HepG2 (cell line): ENCODE data around the gene DAB1. TPM values are rescaled to one million over a fixed set of nuclear protein-coding genes. Genes with fewer than 3 reads are reported as not detected.

ENCODE experiments used
- BRCA1 ChIP-seq: sonication (generic); formaldehyde crosslinking; IDR thresholded peaks from 2 replicates; pipeline ENCODE4 v1.4.0; 2020; ENCODE audit warnings: missing genetic modification reagents
- CEBPB ChIP-seq: IDR thresholded peaks from 2 replicates; pipeline ENCODE4 v1.6.1; 2011; ENCODE audit warnings: low read depth, low read length, improper control_type of control experiment, borderline replicate concordance
- HCFC1 ChIP-seq: fragments of 150-350 bp; IDR thresholded peaks from 2 replicates; pipeline ENCODE4 v1.6.1; 2014; ENCODE audit warnings: low read depth, low read length
- HMGA1 ChIP-seq: sonication (generic); formaldehyde crosslinking; conservative IDR thresholded peaks from 2 replicates; pipeline ENCODE4 v1.4.0; 2020; ENCODE audit warnings: missing genetic modification reagents
- HNRNPL ChIP-seq: fragments of 200-400 bp; formaldehyde crosslinking; IDR thresholded peaks from 2 replicates; pipeline ENCODE4 v1.6.1; 2017; ENCODE audit warnings: mild to moderate bottlenecking, low read depth, low read length
- IRF9 ChIP-seq: sonication (generic); formaldehyde crosslinking; IDR thresholded peaks from 2 replicates; pipeline ENCODE4 v1.8.0; 2022; ENCODE audit warnings: missing genetic modification reagents, mild to moderate bottlenecking, borderline replicate concordance
- KDM5B ChIP-seq: sonication (generic); formaldehyde crosslinking; IDR thresholded peaks from 2 replicates; pipeline ENCODE4 v1.4.0; 2020; ENCODE audit warnings: missing genetic modification reagents, mild to moderate bottlenecking, borderline replicate concordance
- NCOA5 ChIP-seq: sonication (generic); formaldehyde crosslinking; IDR thresholded peaks from 2 replicates; pipeline ENCODE4 v1.4.0; 2020; ENCODE audit warnings: missing genetic modification reagents
- NFE2L1 ChIP-seq: sonication (generic); formaldehyde crosslinking; IDR thresholded peaks from 2 replicates; pipeline ENCODE4 v1.4.0; 2020; ENCODE audit warnings: missing genetic modification reagents, mild to moderate bottlenecking, borderline replicate concordance
- RBM39 ChIP-seq: fragments of 200-400 bp; formaldehyde crosslinking; IDR thresholded peaks from one replicate; pipeline ENCODE4 v1.6.1; 2018; ENCODE audit warnings: antibody characterized with exemption, mild to moderate bottlenecking, low read depth, low read length; ENCODE audit not compliant: poor library complexity, severe bottlenecking
- RFX3 ChIP-seq: IDR thresholded peaks from 2 replicates; pipeline ENCODE4 v1.6.1; 2016; ENCODE audit warnings: missing biosample characterization, missing genetic modification reagents
- SIN3B ChIP-seq: fragments of 150-350 bp; IDR thresholded peaks from 2 replicates; pipeline ENCODE4 v1.6.1; 2014; ENCODE audit warnings: low read length
- SSRP1 ChIP-seq: IDR thresholded peaks from 2 replicates; pipeline ENCODE4 v1.6.1; 2016; ENCODE audit warnings: control low read depth
- SYNCRIP ChIP-seq: fragments of 200-400 bp; formaldehyde crosslinking; IDR thresholded peaks from 2 replicates; pipeline ENCODE4 v1.6.1; 2018; ENCODE audit warnings: mild to moderate bottlenecking, low read depth, low read length; ENCODE audit not compliant: insufficient read depth
- TBL1XR1 ChIP-seq: fragments of 150-350 bp; IDR thresholded peaks from 2 replicates; pipeline ENCODE4 v1.6.1; 2014; ENCODE audit warnings: borderline replicate concordance, low read length; ENCODE audit not compliant: partially characterized antibody
- TEAD2 ChIP-seq: sonication (generic); formaldehyde crosslinking; IDR thresholded peaks from 2 replicates; pipeline ENCODE4 v1.9.0; 2021; ENCODE audit warnings: missing genetic modification reagents
- ZNF253 ChIP-seq: sonication (generic); formaldehyde crosslinking; IDR thresholded peaks from 2 replicates; pipeline ENCODE4 v1.8.0; 2022; ENCODE audit warnings: mild to moderate bottlenecking, missing genetic modification reagents, borderline replicate concordance
- ZNF274 ChIP-seq: sonication (generic); formaldehyde crosslinking; IDR thresholded peaks from 2 replicates; pipeline ENCODE4 v1.5.1; 2020; ENCODE audit warnings: mild to moderate bottlenecking, missing genetic modification reagents
- ZNF33B ChIP-seq: sonication (generic); formaldehyde crosslinking; IDR thresholded peaks from 2 replicates; pipeline ENCODE4 v1.5.1; 2020; ENCODE audit warnings: mild to moderate bottlenecking, missing genetic modification reagents
- ZNF432 ChIP-seq: sonication (generic); formaldehyde crosslinking; IDR thresholded peaks from 2 replicates; pipeline ENCODE4 v1.5.0; 2020; ENCODE audit warnings: missing genetic modification reagents, mild to moderate bottlenecking, borderline replicate concordance
- ZNF704 ChIP-seq: sonication (generic); formaldehyde crosslinking; IDR thresholded peaks from 2 replicates; pipeline ENCODE4 v1.8.1; 2023; ENCODE audit warnings: mild to moderate bottlenecking, inconsistent platforms, moderate library complexity, missing genetic modification reagents, borderline replicate concordance
- ZNF746 ChIP-seq: sonication (generic); formaldehyde crosslinking; IDR thresholded peaks from 2 replicates; pipeline ENCODE4 v1.8.0; 2022; ENCODE audit warnings: mild to moderate bottlenecking, missing genetic modification reagents
- ZNF790 ChIP-seq: sonication (generic); formaldehyde crosslinking; IDR thresholded peaks from 2 replicates; pipeline ENCODE4 v1.8.0; 2022; ENCODE audit warnings: missing genetic modification reagents, mild to moderate bottlenecking, borderline replicate concordance
- polyA plus RNA-seq, 8 experiments: library from polyadenylated mRNA; depleted of rRNA in 3 of 8; stranded (reverse) in 7 of 8; unstranded in 1 of 8; fragments of >200 nt; fragmentation: Illumina TruSeq in 4 of 8; extraction: Trizol in 4 of 8; gene quantifications; 2 replicates each; pipeline versions ENCODE4 v1.2.1 to v1.2.3, GENCODE V29; 2011 to 2016; ENCODE audit warnings: low read depth in 4 of 8, missing spikeins in 1 of 8, mixed read lengths in 1 of 8; ENCODE audit not compliant: insufficient read depth in 1 of 8
- total RNA-seq, 5 experiments: library from RNA; depleted of rRNA; stranded (reverse); fragments of >200 nt; fragmentation: Illumina TruSeq; extraction: Trizol; gene quantifications; 2 replicates each; pipeline ENCODE4 v1.2.3, GENCODE V29; 2016; ENCODE audit warnings: low read depth in 1 of 5
- TF ChIP-seq, protein P1 (sequence below): sonication (generic); formaldehyde crosslinking; IDR thresholded peaks from 2 replicates; pipeline ENCODE4 v1.5.0; 2020; ENCODE audit warnings: mild to moderate bottlenecking, missing genetic modification reagents, borderline replicate concordance
- TF ChIP-seq, protein P2 (sequence below): IDR thresholded peaks from 2 replicates; pipeline ENCODE4 v1.4.0; 2020; ENCODE audit warnings: mild to moderate bottlenecking, missing genetic modification reagents

The DAB1 gene
- total and polyA plus RNA-seq, 2 of the 13 experiments (the other 11 are each of a cell fraction or from before 2014, with no cell fraction given), result 0.04 to 0.13 TPM

- TF ChIP-seq IRF9, result no peak
- TF ChIP-seq ZNF704 (CRISPR knock-in tag), result no peak
- TF ChIP-seq HNRNPL, result no peak
- no peak for TF ChIP-seq ZNF274
- no peak for TF ChIP-seq SIN3B
- TF ChIP-seq ZNF33B, result no peak
- TF ChIP-seq TEAD2 (CRISPR knock-in tag), result no peak
- no peak for TF ChIP-seq RFX3 (CRISPR knock-in tag)
- TF ChIP-seq, protein P1, sequence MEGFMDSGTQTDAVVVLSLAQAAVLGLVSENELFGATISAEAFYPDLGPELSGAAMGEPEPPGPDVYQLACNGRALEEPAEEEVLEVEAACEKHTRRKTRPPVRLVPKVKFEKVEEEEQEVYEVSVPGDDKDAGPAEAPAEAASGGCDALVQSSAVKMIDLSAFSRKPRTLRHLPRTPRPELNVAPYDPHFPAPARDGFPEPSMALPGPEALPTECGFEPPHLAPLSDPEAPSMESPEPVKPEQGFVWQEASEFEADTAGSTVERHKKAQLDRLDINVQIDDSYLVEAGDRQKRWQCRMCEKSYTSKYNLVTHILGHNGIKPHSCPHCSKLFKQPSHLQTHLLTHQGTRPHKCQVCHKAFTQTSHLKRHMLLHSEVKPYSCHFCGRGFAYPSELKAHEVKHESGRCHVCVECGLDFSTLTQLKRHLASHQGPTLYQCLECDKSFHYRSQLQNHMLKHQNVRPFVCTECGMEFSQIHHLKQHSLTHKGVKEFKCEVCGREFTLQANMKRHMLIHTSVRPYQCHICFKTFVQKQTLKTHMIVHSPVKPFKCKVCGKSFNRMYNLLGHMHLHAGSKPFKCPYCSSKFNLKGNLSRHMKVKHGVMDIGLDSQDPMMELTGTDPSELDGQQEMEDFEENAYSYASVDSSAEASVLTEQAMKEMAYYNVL (CRISPR knock-in tag), result no peak
- no peak for TF ChIP-seq HMGA1 (CRISPR knock-in tag)
- TF ChIP-seq TBL1XR1, result no peak
- no peak for TF ChIP-seq ZNF432
- TF ChIP-seq NCOA5, result no peak
- TF ChIP-seq SYNCRIP, result no peak
- TF ChIP-seq KDM5B (CRISPR knock-in tag), result no peak
- TF ChIP-seq, protein P2, sequence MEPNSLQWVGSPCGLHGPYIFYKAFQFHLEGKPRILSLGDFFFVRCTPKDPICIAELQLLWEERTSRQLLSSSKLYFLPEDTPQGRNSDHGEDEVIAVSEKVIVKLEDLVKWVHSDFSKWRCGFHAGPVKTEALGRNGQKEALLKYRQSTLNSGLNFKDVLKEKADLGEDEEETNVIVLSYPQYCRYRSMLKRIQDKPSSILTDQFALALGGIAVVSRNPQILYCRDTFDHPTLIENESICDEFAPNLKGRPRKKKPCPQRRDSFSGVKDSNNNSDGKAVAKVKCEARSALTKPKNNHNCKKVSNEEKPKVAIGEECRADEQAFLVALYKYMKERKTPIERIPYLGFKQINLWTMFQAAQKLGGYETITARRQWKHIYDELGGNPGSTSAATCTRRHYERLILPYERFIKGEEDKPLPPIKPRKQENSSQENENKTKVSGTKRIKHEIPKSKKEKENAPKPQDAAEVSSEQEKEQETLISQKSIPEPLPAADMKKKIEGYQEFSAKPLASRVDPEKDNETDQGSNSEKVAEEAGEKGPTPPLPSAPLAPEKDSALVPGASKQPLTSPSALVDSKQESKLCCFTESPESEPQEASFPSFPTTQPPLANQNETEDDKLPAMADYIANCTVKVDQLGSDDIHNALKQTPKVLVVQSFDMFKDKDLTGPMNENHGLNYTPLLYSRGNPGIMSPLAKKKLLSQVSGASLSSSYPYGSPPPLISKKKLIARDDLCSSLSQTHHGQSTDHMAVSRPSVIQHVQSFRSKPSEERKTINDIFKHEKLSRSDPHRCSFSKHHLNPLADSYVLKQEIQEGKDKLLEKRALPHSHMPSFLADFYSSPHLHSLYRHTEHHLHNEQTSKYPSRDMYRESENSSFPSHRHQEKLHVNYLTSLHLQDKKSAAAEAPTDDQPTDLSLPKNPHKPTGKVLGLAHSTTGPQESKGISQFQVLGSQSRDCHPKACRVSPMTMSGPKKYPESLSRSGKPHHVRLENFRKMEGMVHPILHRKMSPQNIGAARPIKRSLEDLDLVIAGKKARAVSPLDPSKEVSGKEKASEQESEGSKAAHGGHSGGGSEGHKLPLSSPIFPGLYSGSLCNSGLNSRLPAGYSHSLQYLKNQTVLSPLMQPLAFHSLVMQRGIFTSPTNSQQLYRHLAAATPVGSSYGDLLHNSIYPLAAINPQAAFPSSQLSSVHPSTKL (CRISPR knock-in tag), result 0 out of 2 replicates have a peak, but pooled peaks have one; percentile 20
- TF ChIP-seq BRCA1 (CRISPR knock-in tag), result no peak
- no peak for TF ChIP-seq RBM39
- no peak for TF ChIP-seq NFE2L1
- TF ChIP-seq ZNF253 (CRISPR knock-in tag), result no peak
- no peak for TF ChIP-seq ZNF790 (CRISPR knock-in tag)
- TF ChIP-seq SSRP1, result no peak
- TF ChIP-seq ZNF746 (CRISPR knock-in tag), result no peak
- TF ChIP-seq HCFC1, result no peak
- no peak for TF ChIP-seq CEBPB
These were observed 112.9 kb downstream of the DAB1 start (continued) for GRCh38 chr1:57311006-57311405.
